CD14-positive monocyte (primary cell): ENCODE results near the gene FNDC10. TPM values are rescaled to one million over a fixed set of nuclear protein-coding genes. Genes with fewer than 3 reads are reported as not detected.

Experiments used
- DNase-seq, 3 donors: peaks; one replicate each; pipeline ENCODE4 v3.0.0-alpha.2; 2011 to 2022
- H2AFZ ChIP-seq: 2 replicates; pipeline ENCODE4 v1.6.0; 2012; ENCODE audit warnings: mild to moderate bottlenecking, low read depth, low read length, inconsistent platforms; ENCODE audit not compliant: insufficient read depth, poor library complexity, severe bottlenecking
- H3K27ac ChIP-seq, 2 donors: 1 replicate in 1 of 2; 2 replicates in 1 of 2; pipeline ENCODE4 v1.5.1; 2012 to 2013; ENCODE audit warnings: low read length in 2 of 2, control low read depth in 1 of 2, inconsistent platforms in 1 of 2, low read depth in 1 of 2, mild to moderate bottlenecking in 1 of 2
- H3K27me3 ChIP-seq, 2 donors: one replicate each; pipeline versions ENCODE4 v1.6.0 to v1.6.1; 2011 to 2013; ENCODE audit warnings: low read length in 2 of 2; ENCODE audit not compliant: control insufficient read depth in 2 of 2, insufficient read depth in 2 of 2
- H3K36me3 ChIP-seq, 2 donors: replicated peaks in 1 of 2; 1 replicate in 1 of 2; 2 replicates in 1 of 2; pipeline versions ENCODE4 v1.5.1 to v1.6.1; 2012 to 2013; ENCODE audit warnings: low read length in 2 of 2, control low read depth in 1 of 2, inconsistent platforms in 1 of 2, mild to moderate bottlenecking in 1 of 2; ENCODE audit not compliant: insufficient read depth in 2 of 2, control insufficient read depth in 1 of 2
- H3K4me1 ChIP-seq, 2 donors: 1 replicate in 1 of 2; 2 replicates in 1 of 2; pipeline versions ENCODE4 v1.5.1 to v1.6.1; 2012 to 2013; ENCODE audit warnings: low read length in 2 of 2, control low read depth in 1 of 2, inconsistent platforms in 1 of 2, mild to moderate bottlenecking in 1 of 2, moderate library complexity in 1 of 2; ENCODE audit not compliant: insufficient read depth in 2 of 2, control insufficient read depth in 1 of 2
- H3K4me2 ChIP-seq: replicated peaks from 2 replicates; pipeline ENCODE3; 2012; ENCODE audit warnings: low read length, moderate library complexity, mild to moderate bottlenecking; ENCODE audit not compliant: poor library complexity, severe bottlenecking; ENCODE audit errors: extremely low read depth
- H3K4me3 ChIP-seq, 3 experiments: fragments of 200-600 bp in 1 of 3; sonication (generic) in 1 of 3; replicated peaks in 1 of 3; 1 replicate in 2 of 3; 2 replicates in 1 of 3; pipeline ENCODE4 v1.5.1; 2011 to 2013; ENCODE audit warnings: low read length in 3 of 3, mild to moderate bottlenecking in 3 of 3, control low read depth in 2 of 3, low read depth in 2 of 3, inconsistent platforms in 1 of 3, moderate library complexity in 1 of 3
- H3K79me2 ChIP-seq: 2 replicates; pipeline ENCODE4 v1.6.0; 2012; ENCODE audit warnings: mild to moderate bottlenecking, control low read depth, inconsistent platforms, low read length, moderate library complexity; ENCODE audit not compliant: insufficient read depth
- H3K9ac ChIP-seq: 2 replicates; pipeline ENCODE4 v1.6.0; 2017; ENCODE audit warnings: low read length, mild to moderate bottlenecking; ENCODE audit not compliant: insufficient read depth, poor library complexity, severe bottlenecking
- H3K9me3 ChIP-seq, 2 donors: replicated peaks in 1 of 2; 1 replicate in 1 of 2; 2 replicates in 1 of 2; pipeline versions ENCODE4 v1.5.1 to v1.6.1; 2012 to 2013; ENCODE audit warnings: low read length in 2 of 2, control low read depth in 1 of 2; ENCODE audit not compliant: control insufficient read depth in 1 of 2, insufficient read depth in 1 of 2
- H4K20me1 ChIP-seq: 2 replicates; pipeline ENCODE4 v1.6.0; 2012; ENCODE audit warnings: mild to moderate bottlenecking, low read length, control low read depth, moderate library complexity; ENCODE audit not compliant: insufficient read depth
- H3K27ac Mint-ChIP-seq, 7 donors: one replicate each; pipeline ENCODE4 v1.8.0; 2020; ENCODE audit warnings: mild to moderate bottlenecking in 7 of 7, mixed read lengths in 7 of 7, moderate library complexity in 6 of 7, inconsistent platforms in 2 of 7
- H3K27me3 Mint-ChIP-seq, 3 donors: one replicate each; pipeline ENCODE4 v1.8.0; 2021 to 2022; ENCODE audit warnings: low read depth in 3 of 3, mild to moderate bottlenecking in 3 of 3, mixed read lengths in 3 of 3, moderate library complexity in 3 of 3, inconsistent platforms in 1 of 3
- H3K36me3 Mint-ChIP-seq, 2 donors: one replicate each; pipeline ENCODE4 v1.8.0; 2020; ENCODE audit warnings: mixed read lengths in 2 of 2, inconsistent platforms in 1 of 2, mild to moderate bottlenecking in 1 of 2
- H3K4me1 Mint-ChIP-seq: one replicate; pipeline ENCODE4 v1.8.0; 2020; ENCODE audit warnings: mild to moderate bottlenecking, mixed read lengths
- H3K4me3 Mint-ChIP-seq, 2 donors: one replicate each; pipeline ENCODE4 v1.8.0; 2020; ENCODE audit warnings: mild to moderate bottlenecking in 2 of 2, mixed read lengths in 2 of 2, moderate library complexity in 1 of 2
- H3K9me3 Mint-ChIP-seq, 7 donors: one replicate each; pipeline ENCODE4 v1.8.0; 2020 to 2022; ENCODE audit warnings: mixed read lengths in 7 of 7, mild to moderate bottlenecking in 6 of 7, moderate library complexity in 6 of 7, inconsistent platforms in 2 of 7
- CTCF ChIP-seq: fragments of 200-600 bp; IDR thresholded peaks from one replicate; pipeline ENCODE4 v1.8.0; 2022; ENCODE audit warnings: antibody characterized with exemption, mild to moderate bottlenecking
- WGBS: methylation state at CpG from one replicate; pipeline ENCODE4 v1.1.5; 2013; ENCODE audit warnings: missing lambda C conversion rate; ENCODE audit not compliant: insufficient coverage; 5-methylcytosine and 5-hydroxymethylcytosine counted together
- intact Hi-C, 2 donors: fragments of 100-400 bp; cut with micrococcal nuclease; formaldehyde crosslinking; loops; one replicate each; pipeline versions ENCODE4 v1.15.0 to v1.15.1; 2023
- polyA plus RNA-seq, 3 donors: library from polyadenylated mRNA; depleted of rRNA in 1 of 3; unstranded in 2 of 3; stranded (reverse) in 1 of 3; fragments of 300-500 nt in 2 of 3; fragments of >200 nt in 1 of 3; fragmentation: Illumina TruSeq in 2 of 3; gene quantifications; 1 replicate in 2 of 3; 2 replicates in 1 of 3; pipeline ENCODE4 v1.2.3, GENCODE V29; 2012 to 2021

Gene FNDC10
- polyA plus RNA-seq, 3 donors, result 0.46 to 3.4 (median 1.5) TPM

- 96% methylated on average over 14 of the region's 14 CpGs for WGBS
- Histone ChIP-seq H3K9ac (no peak overlapping the region), H3K27ac (no peak overlapping the region), H3K9me3 (no peaks in the 10 kb centered on the region), H3K79me2 (peaks cover 12% of the 10 kb centered on the region), H2AFZ (no peak overlapping the region), H3K4me3 (no peak overlapping the region), H3K4me2 (no peak overlapping the region), H3K27me3 (no peaks in the 10 kb centered on the region), H3K36me3 (peaks cover 0 to 5% of the 10 kb centered on the region in 2 donors), H4K20me1 (peaks cover 12% of the 10 kb centered on the region), H3K4me1 (peaks cover 9 to 14% of the 10 kb centered on the region in 2 donors)
- H3K27me3 Mint-ChIP-seq, result peaks cover 0 to 3% (median 1%) of the 10 kb centered on the region in 3 donors
- H3K27ac Mint-ChIP-seq, result peak overlapping the region in 1 of 7 donors; percentile 48
- no peak for DNase-seq
- no peak for TF ChIP-seq CTCF
- no peak overlapping the region for H3K4me3 Mint-ChIP-seq
- peaks cover 0 to 2% (median 0%) of the 10 kb centered on the region in 7 donors for H3K9me3 Mint-ChIP-seq
- intact Hi-C loops, result no loop called here
- H3K4me1 Mint-ChIP-seq, result peaks cover 12% of the 10 kb centered on the region
- peaks cover 9 to 13% of the 10 kb centered on the region in 2 donors for H3K36me3 Mint-ChIP-seq
Observed at GRCh38 chr1:1619917-1620361, 20.0 kb upstream of the FNDC10 start.

GRCh38 chr1:1618396-1619068 is 18.6 kb upstream of the FNDC10 start:
- H3K4me1 Mint-ChIP-seq, result peaks cover 26% of the 10 kb centered on the region
- no peak for DNase-seq
- H3K27me3 Mint-ChIP-seq, result peaks cover 0 to 6% (median 0%) of the 10 kb centered on the region in 3 donors
- no peak for TF ChIP-seq CTCF
- Histone ChIP-seq H3K27me3 (no peaks in the 10 kb centered on the region), H3K4me3 (no peak overlapping the region), H2AFZ (no peak overlapping the region), H3K9ac (no peak overlapping the region), H3K36me3 (peaks cover 0 to 5% of the 10 kb centered on the region in 2 donors), H3K4me2 (no peak overlapping the region), H3K79me2 (peaks cover 15% of the 10 kb centered on the region), H3K4me1 (peaks cover 23 to 28% of the 10 kb centered on the region in 2 donors), H3K27ac (no peak overlapping the region), H4K20me1 (peaks cover 12% of the 10 kb centered on the region), H3K9me3 (no peaks in the 10 kb centered on the region)
- no peak overlapping the region for H3K27ac Mint-ChIP-seq
- H3K36me3 Mint-ChIP-seq, result peaks cover 9 to 11% of the 10 kb centered on the region in 2 donors
- intact Hi-C loops, result no loop called here
- H3K4me3 Mint-ChIP-seq, result no peak overlapping the region
- H3K9me3 Mint-ChIP-seq, result peaks cover 0 to 2% (median 0%) of the 10 kb centered on the region in 7 donors
- WGBS, result 100% methylated on average over 8 of the region's 9 CpGs
